PC-3 (cell line): ENCODE data around the gene EAPP. TPM values are rescaled to one million over a fixed set of nuclear protein-coding genes. Genes with fewer than 3 reads are reported as not detected.
"Not testable (repeated sequence)": the region's sequence is repeated elsewhere in the genome, so short reads cannot be mapped to it uniquely, and the experiment has no call there.

Experiments
- ATAC-seq: fragments of 200-7000 bp; cut with Tn5 transposase; 2 replicates; pipeline ENCODE4 v1.9.1; 2020; ENCODE audit warnings: mild to moderate bottlenecking, moderate library complexity
- BruUV-seq: library from RNA; stranded (reverse); fragments of 400-500 nt; replicated peaks from 2 replicates; lab custom pipeline; 2021; lab: Mats Ljungman, UMichigan
- CTCF ChIA-PET: fragments of 300-600 bp; sonication (Branson Sonifier 250); formaldehyde crosslinking; loops from one replicate; lab custom pipeline; 2022; ENCODE audit warnings: antibody characterized with exemption; lab: Charles Lee
- POLR2A ChIA-PET: fragments of 300-600 bp; sonication (Branson Sonifier 250); formaldehyde crosslinking; loops from one replicate; lab custom pipeline; 2022; ENCODE audit warnings: antibody characterized with exemption; ENCODE audit not compliant: unreplicated experiment; lab: Charles Lee
- DNase-seq: peaks from one replicate; pipeline ENCODE4 v3.0.0-alpha.2; 2015
- H2AFZ ChIP-seq: fragments of 300-600 bp; sonication (generic); 2 replicates; pipeline ENCODE4 v1.6.0; 2016; ENCODE audit warnings: antibody characterized with exemption, low read length
- H3F3A ChIP-seq: fragments of 300-600 bp; sonication (generic); one replicate; pipeline ENCODE4 v1.6.0; 2017; ENCODE audit warnings: antibody characterized with exemption, low read length, control low read depth, mild to moderate bottlenecking; ENCODE audit not compliant: unreplicated experiment
- H3K27ac ChIP-seq: fragments of 300-600 bp; sonication (generic); 2 replicates; pipeline ENCODE4 v1.5.1; 2016; ENCODE audit warnings: mild to moderate bottlenecking, low read length
- H3K27me3 ChIP-seq: fragments of 300-600 bp; sonication (generic); 2 replicates; pipeline ENCODE4 v1.6.1; 2016; ENCODE audit warnings: low read length, mixed read lengths
- H3K36me3 ChIP-seq: fragments of 300-600 bp; sonication (generic); 2 replicates; pipeline ENCODE4 v1.6.1; 2016; ENCODE audit warnings: low read depth, mixed run types, low read length, mixed read lengths
- H3K4me1 ChIP-seq: fragments of 300-600 bp; sonication (generic); 2 replicates; pipeline ENCODE4 v1.5.1; 2016; ENCODE audit warnings: low read length; ENCODE audit not compliant: insufficient read depth
- H3K4me2 ChIP-seq: fragments of 300-600 bp; sonication (generic); 2 replicates; pipeline ENCODE4 v1.6.0; 2016; ENCODE audit warnings: low read length
- H3K4me3 ChIP-seq: fragments of 300-600 bp; sonication (generic); 2 replicates; pipeline ENCODE4 v1.5.1; 2016; ENCODE audit warnings: mild to moderate bottlenecking, low read length, mixed read lengths
- H3K79me2 ChIP-seq: fragments of 300-600 bp; sonication (generic); 2 replicates; pipeline ENCODE4 v1.6.1; 2017; ENCODE audit warnings: low read length, mixed read lengths
- H3K9ac ChIP-seq: fragments of 300-600 bp; sonication (generic); 2 replicates; pipeline ENCODE4 v1.6.0; 2016; ENCODE audit warnings: mild to moderate bottlenecking, low read length
- H3K9me2 ChIP-seq: fragments of 300-600 bp; sonication (generic); replicated peaks from 2 replicates; pipeline ENCODE4 v1.6.1; 2016; ENCODE audit warnings: mixed run types, low read length, mixed read lengths
- H3K9me3 ChIP-seq: fragments of 300-600 bp; sonication (generic); 2 replicates; pipeline ENCODE4 v1.6.1; 2016; ENCODE audit warnings: low read length, mixed read lengths
- H4K20me1 ChIP-seq: fragments of 300-600 bp; sonication (generic); 2 replicates; pipeline ENCODE4 v1.6.1; 2016; ENCODE audit warnings: low read length, mixed read lengths
- EZH2 ChIP-seq: fragments of 300-600 bp; sonication (generic); IDR thresholded peaks from one replicate; pipeline ENCODE4 v1.6.1; 2017; ENCODE audit warnings: antibody characterized with exemption, mild to moderate bottlenecking, low read length; ENCODE audit not compliant: unreplicated experiment
- EZH2phosphoT487 ChIP-seq: fragments of 300-600 bp; sonication (generic); IDR thresholded peaks from 2 replicates; pipeline ENCODE4 v1.6.1; 2018; ENCODE audit warnings: mild to moderate bottlenecking, antibody characterized with exemption, low read length, borderline replicate concordance
- intact Hi-C: fragments of 100-400 bp; cut with micrococcal nuclease; formaldehyde crosslinking; loops from 2 replicates; pipeline ENCODE4 v1.9.0; 2023
- total RNA-seq: library from RNA; depleted of rRNA; stranded (reverse); fragments of >200 nt; gene quantifications from 2 replicates; pipeline ENCODE4 v1.2.3, GENCODE V29; 2014
- TF ChIP-seq, protein P1 (sequence below): fragments of 300-600 bp; sonication (generic); conservative IDR thresholded peaks from 2 replicates; pipeline ENCODE4 v1.5.1; 2017; ENCODE audit warnings: antibody characterized with exemption, low read depth, mild to moderate bottlenecking, low read length

Gene EAPP
- total RNA-seq, 1 experiment from 2014 or later: 49.5 TPM

DNA sequence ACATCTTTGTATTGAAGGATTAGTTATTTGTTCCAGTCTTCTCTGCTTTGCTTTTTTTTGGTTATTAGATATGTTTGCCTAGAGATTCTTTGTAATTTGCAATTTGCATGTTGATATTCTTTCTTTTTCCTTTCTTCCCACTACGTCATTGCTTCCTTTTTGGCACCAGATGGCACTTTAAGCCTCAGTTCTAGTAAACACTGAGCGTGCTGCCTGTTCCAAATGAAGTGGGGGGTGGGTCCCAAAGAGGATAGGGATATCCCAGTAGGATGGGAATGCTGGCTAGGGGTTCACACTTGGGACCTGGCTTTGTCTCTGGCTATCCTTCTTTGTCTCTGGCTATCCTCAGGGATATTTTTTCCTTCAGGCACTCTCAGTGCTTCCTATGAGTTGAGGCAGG is 17.0 kb downstream of the EAPP start:
- Histone ChIP-seq H3K79me2 (no peaks in the 10 kb centered on the region), H4K20me1 (no peaks in the 10 kb centered on the region), H3K36me3 (peaks cover 32% of the 10 kb centered on the region), H3K4me1 (no peaks in the 10 kb centered on the region), H2AFZ (no peak overlapping the region), H3K9me2 (no peaks in the 10 kb centered on the region), H3K4me2 (no peak overlapping the region), H3K4me3 (no peak overlapping the region), H3K9ac (no peak overlapping the region), H3K9me3 (no peaks in the 10 kb centered on the region), H3K27ac (no peak overlapping the region), H3F3A (no peaks in the 10 kb centered on the region), H3K27me3 (no peaks in the 10 kb centered on the region)
- no peak for DNase-seq
- CTCF ChIA-PET: no interaction called here
- TF ChIP-seq EZH2phosphoT487: no peak
- TF ChIP-seq, protein P1, sequence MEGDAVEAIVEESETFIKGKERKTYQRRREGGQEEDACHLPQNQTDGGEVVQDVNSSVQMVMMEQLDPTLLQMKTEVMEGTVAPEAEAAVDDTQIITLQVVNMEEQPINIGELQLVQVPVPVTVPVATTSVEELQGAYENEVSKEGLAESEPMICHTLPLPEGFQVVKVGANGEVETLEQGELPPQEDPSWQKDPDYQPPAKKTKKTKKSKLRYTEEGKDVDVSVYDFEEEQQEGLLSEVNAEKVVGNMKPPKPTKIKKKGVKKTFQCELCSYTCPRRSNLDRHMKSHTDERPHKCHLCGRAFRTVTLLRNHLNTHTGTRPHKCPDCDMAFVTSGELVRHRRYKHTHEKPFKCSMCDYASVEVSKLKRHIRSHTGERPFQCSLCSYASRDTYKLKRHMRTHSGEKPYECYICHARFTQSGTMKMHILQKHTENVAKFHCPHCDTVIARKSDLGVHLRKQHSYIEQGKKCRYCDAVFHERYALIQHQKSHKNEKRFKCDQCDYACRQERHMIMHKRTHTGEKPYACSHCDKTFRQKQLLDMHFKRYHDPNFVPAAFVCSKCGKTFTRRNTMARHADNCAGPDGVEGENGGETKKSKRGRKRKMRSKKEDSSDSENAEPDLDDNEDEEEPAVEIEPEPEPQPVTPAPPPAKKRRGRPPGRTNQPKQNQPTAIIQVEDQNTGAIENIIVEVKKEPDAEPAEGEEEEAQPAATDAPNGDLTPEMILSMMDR: no peak
- intact Hi-C loops: no loop called here
- POLR2A ChIA-PET: no interaction called here
- no TSS peak for BruUV-seq
- no peak for ATAC-seq

DNA sequence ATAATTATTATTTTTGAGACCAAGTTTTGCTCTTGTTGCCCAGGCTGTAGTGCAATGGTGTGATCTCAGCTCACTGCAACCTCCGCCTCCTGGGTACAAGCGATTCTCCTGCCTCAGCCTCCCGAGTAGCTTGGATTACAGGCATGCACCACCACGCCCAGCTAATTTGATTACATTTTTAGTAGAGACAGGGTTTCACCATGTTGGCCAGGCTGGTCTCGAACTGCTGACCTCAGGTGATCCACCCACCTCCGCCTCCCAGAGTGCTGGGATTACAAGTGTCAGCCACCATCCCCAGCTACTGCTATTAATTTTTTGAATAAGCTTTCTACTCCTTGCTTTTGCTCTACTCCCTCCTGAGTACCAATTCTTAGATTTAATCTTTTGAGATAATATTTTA is 18.4 kb downstream of the EAPP start:
- CTCF ChIA-PET, H3K9me2 ChIP-seq, H3K9me3 ChIP-seq, H2AFZ ChIP-seq, intact Hi-C loops, H3K9ac ChIP-seq, H3K79me2 ChIP-seq, H3K4me1 ChIP-seq, DNase-seq, H3F3A ChIP-seq, H3K4me2 ChIP-seq, H4K20me1 ChIP-seq, H3K4me3 ChIP-seq, BruUV-seq, H3K27ac ChIP-seq, POLR2A ChIA-PET, H3K27me3 ChIP-seq, ATAC-seq: not testable (repeated sequence)
- peaks cover 29% of the 10 kb centered on the region for H3K36me3 ChIP-seq

DNA sequence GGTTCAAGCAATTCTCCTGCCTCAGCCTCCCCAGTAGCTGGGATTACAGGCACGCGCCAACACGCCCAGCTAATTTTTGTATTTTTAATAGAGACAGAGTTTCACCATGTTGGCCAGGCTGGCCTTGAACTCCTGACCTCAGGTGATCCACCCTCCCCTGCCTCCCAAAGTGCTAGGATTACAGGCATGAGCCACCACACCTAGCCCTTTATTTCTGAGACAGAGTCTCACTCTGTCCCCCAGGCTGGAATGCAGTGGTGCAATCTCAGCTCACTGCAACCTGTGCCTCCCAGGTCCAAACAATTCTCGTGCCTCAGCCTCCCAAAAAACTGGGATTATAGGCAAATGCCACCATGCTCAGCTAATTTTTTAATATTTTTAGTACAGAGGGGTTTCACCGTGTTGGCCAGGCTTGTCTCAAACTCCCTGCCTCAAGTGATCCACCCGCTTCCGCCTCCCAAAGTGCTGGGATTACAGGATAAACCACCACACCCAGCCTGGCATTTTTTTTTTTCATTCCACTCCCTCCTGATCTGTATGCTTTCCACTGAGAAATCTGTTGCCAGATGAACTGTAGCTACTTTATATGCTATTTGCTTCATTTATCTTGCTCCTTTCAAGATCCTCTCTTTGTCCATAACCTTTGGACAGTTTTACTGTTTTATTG is 19.1 kb downstream of the EAPP start:
- H3K27me3 ChIP-seq, POLR2A ChIA-PET, H4K20me1 ChIP-seq, CTCF ChIA-PET, H3K79me2 ChIP-seq, H3K4me3 ChIP-seq, H3K9me3 ChIP-seq, H3K4me1 ChIP-seq, H3K9me2 ChIP-seq, DNase-seq, intact Hi-C loops, H3K9ac ChIP-seq, ATAC-seq, H3K4me2 ChIP-seq, H3F3A ChIP-seq, H2AFZ ChIP-seq, H3K27ac ChIP-seq, BruUV-seq: not testable (repeated sequence)
- H3K36me3 ChIP-seq: peaks cover 29% of the 10 kb centered on the region

DNA sequence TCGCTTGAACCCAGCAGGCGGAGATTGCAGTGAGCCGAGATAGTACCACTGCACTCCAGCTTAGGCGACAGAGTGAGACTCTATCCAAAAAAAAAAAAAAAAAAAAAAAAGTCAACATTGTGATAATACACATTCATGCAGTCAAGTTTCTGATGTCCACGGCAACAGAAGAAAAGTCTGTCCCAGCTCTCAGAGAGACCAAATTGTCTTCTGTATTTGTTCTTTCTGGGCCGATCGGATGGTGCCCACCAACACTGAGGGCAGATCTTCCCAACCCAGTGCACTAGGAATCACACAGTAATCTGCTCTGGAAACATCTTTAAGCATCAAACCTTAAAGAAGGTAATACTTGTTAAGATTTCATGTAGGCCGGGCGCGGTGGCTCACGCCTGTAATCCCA is 31.6 kb downstream of the EAPP start:
- POLR2A ChIA-PET: no interaction called here
- no peak for DNase-seq

More for the DNA sequence above, 31.6 kb downstream of the EAPP start:
- intact Hi-C loops: no loop called here
- TF ChIP-seq EZH2 (no peak), EZH2phosphoT487 (no peak)
- TF ChIP-seq, protein P1: no peak
- H3K27me3 ChIP-seq: no peaks in the 10 kb centered on the region
- H3K9ac ChIP-seq: no peak overlapping the region
- no peak for ATAC-seq
- H3K27ac ChIP-seq: no peak overlapping the region
- no peaks in the 10 kb centered on the region for H3K36me3 ChIP-seq
- no peaks in the 10 kb centered on the region for H4K20me1 ChIP-seq
- CTCF ChIA-PET: no interaction called here
- no peak overlapping the region for H3K4me3 ChIP-seq
- no peaks in the 10 kb centered on the region for H3K79me2 ChIP-seq
- H2AFZ ChIP-seq: no peak overlapping the region
- H3F3A ChIP-seq: no peaks in the 10 kb centered on the region
- H3K4me1 ChIP-seq: no peaks in the 10 kb centered on the region
- no peaks in the 10 kb centered on the region for H3K9me3 ChIP-seq
- no TSS peak for BruUV-seq
- H3K9me2 ChIP-seq: no peaks in the 10 kb centered on the region
- H3K4me2 ChIP-seq: no peak overlapping the region
